PFSK-1 (cell line): ENCODE data around the gene PATE2.

Experiments
- FOXP2 ChIP-seq: optimal IDR thresholded peaks from 2 replicates; pipeline ENCODE3; 2011; ENCODE audit warnings: borderline replicate concordance, control low read depth, inconsistent platforms; ENCODE audit not compliant: insufficient read depth; ENCODE audit errors: extremely low read length, extremely low read depth
- POLR2AphosphoS5 ChIP-seq: IDR thresholded peaks from 2 replicates; pipeline ENCODE4 v1.6.1; 2012; ENCODE audit warnings: low read depth, mild to moderate bottlenecking, control low read depth, low read length, moderate library complexity
- SIN3A ChIP-seq: IDR thresholded peaks from 2 replicates; pipeline ENCODE4 v1.6.1; 2012; ENCODE audit warnings: mild to moderate bottlenecking, low read length, moderate library complexity, borderline replicate concordance; ENCODE audit not compliant: insufficient read depth
- TAF1 ChIP-seq: IDR thresholded peaks from 2 replicates; pipeline ENCODE4 v1.6.1; 2012; ENCODE audit warnings: low read length, control low read depth, borderline replicate concordance; ENCODE audit not compliant: insufficient read depth
- TF ChIP-seq, protein P1 (sequence below), 2 experiments: IDR thresholded peaks; 2 replicates each; pipeline versions ENCODE4 v1.6.1 to v1.8.0; 2011 to 2012; ENCODE audit warnings: low read depth in 2 of 2, low read length in 2 of 2, control low read depth in 1 of 2, inconsistent platforms in 1 of 2, mild to moderate bottlenecking in 1 of 2, moderate library complexity in 1 of 2; ENCODE audit not compliant: insufficient read depth in 1 of 2

Gene PATE2

DNA sequence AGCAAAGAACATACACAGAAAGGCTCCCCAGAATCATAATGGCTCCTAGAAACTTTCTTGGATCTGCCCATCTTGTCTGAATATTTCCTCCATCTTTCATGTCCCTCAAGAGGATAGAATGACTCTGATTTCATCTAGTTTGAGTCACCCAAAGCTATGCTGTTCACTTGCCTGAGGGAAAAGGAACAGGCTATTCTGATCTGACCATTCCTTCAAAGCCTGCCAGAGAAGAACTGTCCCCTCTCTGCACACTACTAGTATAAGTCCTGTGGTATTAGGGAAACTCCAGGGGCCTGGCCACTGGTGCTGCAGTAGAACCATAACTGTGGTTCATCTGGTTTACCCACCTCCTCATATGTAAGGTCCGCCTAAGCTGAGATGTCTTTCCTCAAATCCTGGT, 34.9 kb downstream of the PATE2 start:
- TF ChIP-seq, protein P1, sequence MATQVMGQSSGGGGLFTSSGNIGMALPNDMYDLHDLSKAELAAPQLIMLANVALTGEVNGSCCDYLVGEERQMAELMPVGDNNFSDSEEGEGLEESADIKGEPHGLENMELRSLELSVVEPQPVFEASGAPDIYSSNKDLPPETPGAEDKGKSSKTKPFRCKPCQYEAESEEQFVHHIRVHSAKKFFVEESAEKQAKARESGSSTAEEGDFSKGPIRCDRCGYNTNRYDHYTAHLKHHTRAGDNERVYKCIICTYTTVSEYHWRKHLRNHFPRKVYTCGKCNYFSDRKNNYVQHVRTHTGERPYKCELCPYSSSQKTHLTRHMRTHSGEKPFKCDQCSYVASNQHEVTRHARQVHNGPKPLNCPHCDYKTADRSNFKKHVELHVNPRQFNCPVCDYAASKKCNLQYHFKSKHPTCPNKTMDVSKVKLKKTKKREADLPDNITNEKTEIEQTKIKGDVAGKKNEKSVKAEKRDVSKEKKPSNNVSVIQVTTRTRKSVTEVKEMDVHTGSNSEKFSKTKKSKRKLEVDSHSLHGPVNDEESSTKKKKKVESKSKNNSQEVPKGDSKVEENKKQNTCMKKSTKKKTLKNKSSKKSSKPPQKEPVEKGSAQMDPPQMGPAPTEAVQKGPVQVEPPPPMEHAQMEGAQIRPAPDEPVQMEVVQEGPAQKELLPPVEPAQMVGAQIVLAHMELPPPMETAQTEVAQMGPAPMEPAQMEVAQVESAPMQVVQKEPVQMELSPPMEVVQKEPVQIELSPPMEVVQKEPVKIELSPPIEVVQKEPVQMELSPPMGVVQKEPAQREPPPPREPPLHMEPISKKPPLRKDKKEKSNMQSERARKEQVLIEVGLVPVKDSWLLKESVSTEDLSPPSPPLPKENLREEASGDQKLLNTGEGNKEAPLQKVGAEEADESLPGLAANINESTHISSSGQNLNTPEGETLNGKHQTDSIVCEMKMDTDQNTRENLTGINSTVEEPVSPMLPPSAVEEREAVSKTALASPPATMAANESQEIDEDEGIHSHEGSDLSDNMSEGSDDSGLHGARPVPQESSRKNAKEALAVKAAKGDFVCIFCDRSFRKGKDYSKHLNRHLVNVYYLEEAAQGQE (IDR thresholded peaks at IDR 0.05; ENCODE audit: insufficient read depth in 1 of 2, low read depth in 2 of 2, low read length in 2 of 2), result no peak
- no peak for TF ChIP-seq TAF1
- no peak for TF ChIP-seq SIN3A

DNA sequence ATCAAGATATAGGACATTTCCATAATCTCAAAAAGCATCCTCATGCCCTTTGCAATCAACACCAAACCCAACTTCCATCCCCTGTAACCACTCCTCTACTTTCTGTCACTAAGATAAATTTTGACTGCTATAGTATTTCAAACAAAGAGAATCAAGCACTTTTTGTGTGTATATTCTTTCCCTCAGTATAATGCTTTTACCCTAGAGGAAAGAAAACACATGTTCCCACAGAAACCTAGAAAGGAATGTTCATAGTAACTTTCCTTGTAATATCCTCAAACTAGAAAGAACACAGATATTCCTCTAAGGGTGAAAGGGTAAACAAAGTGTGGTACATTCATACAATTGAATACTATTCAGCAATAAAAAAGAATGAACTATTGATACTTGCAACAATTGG, 38.0 kb downstream of the PATE2 start:
- TF ChIP-seq SIN3A (no peak), TAF1 (no peak), FOXP2 (no peak), POLR2AphosphoS5 (no peak)
- TF ChIP-seq, protein P1 (IDR thresholded peaks at IDR 0.05; ENCODE audit: insufficient read depth in 1 of 2, low read depth in 2 of 2, low read length in 2 of 2), result no peak

DNA sequence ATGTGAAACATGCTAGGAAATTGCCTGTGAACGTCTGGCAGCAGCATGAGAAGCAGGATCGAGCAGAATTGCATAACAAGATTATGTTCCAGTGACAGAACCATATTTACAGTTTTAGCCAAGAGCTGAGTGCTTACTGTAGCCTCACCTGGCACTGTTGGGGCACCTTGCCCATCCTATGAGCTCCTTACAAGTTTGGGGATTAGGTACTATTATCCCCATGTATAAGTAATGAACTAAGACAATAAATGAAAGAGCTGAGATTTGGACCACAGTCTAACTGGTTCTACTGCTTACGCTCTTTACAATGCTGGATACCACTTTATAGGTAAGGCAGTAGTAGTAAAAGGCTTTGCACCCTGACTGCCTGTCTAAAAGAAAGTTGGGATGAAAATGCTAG, 49.7 kb downstream of the PATE2 start:
- TF ChIP-seq TAF1 (no peak), FOXP2 (no peak), POLR2AphosphoS5 (no peak), SIN3A (no peak)
- TF ChIP-seq, protein P1 (IDR thresholded peaks at IDR 0.05; ENCODE audit: insufficient read depth in 1 of 2, low read depth in 2 of 2, low read length in 2 of 2), result no peak
